LNCAP (cell line): ENCODE data around the gene EMC10.

Experiments used
- TF ChIP-seq, protein P1 (sequence below): fragments of 450-650 bp; IDR thresholded peaks from 2 replicates; pipeline ENCODE4 v1.5.1; 2017; ENCODE audit warnings: mild to moderate bottlenecking

The EMC10 gene

DNA sequence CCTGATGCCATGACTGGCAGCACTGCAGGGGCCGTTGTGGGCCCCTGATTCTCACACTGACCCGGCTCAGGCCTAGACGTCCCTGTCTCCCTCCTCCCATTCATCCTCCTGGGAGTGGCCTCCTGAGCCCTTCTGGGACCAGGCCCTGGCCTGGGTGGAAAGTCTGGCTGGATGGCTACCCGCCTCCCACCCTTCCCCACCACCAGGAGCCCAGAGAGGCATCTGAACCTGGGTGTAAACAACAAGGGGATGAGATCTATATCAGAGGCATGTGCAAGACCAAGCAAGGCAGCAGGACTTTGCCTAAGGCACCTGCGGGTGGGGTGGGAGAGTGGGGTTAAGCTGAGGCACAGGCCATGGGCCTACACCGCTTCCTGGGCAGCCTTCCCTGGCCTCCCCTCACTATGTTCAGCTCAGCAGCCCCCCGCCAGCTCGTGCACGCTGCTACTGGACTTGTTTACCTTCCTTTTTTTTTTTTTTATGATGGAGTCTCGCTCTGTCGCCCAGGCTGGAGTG, 59.4 kb downstream of the EMC10 start:
- TF ChIP-seq, protein P1, sequence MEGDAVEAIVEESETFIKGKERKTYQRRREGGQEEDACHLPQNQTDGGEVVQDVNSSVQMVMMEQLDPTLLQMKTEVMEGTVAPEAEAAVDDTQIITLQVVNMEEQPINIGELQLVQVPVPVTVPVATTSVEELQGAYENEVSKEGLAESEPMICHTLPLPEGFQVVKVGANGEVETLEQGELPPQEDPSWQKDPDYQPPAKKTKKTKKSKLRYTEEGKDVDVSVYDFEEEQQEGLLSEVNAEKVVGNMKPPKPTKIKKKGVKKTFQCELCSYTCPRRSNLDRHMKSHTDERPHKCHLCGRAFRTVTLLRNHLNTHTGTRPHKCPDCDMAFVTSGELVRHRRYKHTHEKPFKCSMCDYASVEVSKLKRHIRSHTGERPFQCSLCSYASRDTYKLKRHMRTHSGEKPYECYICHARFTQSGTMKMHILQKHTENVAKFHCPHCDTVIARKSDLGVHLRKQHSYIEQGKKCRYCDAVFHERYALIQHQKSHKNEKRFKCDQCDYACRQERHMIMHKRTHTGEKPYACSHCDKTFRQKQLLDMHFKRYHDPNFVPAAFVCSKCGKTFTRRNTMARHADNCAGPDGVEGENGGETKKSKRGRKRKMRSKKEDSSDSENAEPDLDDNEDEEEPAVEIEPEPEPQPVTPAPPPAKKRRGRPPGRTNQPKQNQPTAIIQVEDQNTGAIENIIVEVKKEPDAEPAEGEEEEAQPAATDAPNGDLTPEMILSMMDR, result no peak

DNA sequence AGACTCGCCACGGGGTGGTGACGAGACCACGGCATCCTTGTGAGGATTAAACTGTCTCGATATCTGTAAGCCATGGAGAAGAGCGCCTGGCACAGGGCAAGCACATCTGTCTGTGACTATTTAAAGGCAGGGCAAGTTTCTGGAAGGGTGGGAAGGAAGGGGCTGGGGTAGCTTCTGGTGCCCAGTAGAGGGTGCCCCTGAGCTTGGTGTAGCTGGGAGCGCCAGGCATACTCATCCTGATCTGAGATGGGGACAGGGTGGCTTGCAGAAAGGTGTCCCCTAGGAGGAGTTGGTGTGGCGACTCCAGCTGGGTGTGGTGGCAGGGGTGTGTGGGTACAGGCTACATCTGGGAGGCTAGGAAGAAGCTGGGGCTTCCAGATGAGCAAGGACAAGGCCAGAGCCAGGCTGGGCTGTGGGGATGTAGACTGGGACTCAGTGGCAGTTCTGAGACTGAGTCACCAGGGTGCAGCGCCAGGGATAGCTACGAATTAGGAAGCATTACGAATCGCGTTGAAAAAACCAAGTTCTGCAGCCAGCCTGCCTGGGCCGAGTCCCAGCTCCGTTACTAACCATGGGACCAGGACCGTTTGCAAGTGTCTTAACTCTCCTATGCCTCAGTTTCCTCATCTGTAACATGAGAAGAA, 60.5 kb downstream of the EMC10 start:
- TF ChIP-seq, protein P1, result no peak

DNA sequence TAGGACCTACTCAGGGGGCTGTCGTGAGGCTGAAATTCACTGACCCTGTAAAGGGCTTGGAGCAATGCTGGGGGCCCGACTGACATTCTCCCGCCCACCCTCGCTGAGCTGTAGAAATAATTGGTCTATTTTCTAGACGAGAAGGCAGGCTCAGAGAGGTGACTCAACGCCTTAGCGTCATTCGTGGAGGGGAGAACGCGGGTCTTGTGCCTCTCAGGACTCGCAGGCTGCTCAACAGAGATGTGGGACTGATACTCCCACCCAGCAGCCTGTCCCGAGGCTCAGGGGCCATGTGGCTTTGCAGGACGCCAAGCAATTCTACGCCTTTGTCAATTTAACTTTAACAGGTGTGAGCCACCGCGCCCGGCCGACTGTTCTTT, 61.0 kb downstream of the EMC10 start:
- TF ChIP-seq, protein P1, result no peak

DNA sequence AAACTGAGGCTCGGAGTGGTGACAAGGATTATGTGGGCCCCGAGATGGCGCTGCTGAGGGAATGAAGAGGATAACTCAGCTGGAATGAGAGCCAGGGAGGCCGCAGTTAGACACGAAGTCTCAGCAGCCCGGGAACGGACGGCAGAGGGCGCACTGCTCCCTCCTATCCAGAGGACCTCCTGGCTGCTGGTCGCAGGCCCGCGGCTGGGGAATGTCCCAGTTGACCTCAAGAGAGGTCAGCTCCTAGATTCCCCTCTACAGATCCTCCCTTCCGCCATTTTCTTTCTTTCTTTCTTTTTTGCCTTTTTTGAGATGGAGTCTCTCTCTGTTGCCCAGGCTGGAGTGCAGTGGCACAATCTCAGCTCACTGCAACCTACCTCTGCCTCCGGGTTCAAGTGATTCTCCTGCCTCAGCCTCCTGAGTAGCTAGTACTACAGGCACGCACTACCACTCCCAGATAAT, 61.5 kb downstream of the EMC10 start:
- TF ChIP-seq, protein P1, result peak; percentile 91
